Neural cell (in vitro differentiated cells): Measurements from ENCODE around the gene VWF. TPM values are rescaled to one million over a fixed set of nuclear protein-coding genes. Genes with fewer than 3 reads are reported as not detected.

Experiments used
- H2AFZ ChIP-seq: fragments of 200-600, 300-800 bp; sonication (generic), shearing (Covaris generic); 2 replicates; pipeline ENCODE4 v1.6.0; 2014; ENCODE audit warnings: low read depth, mild to moderate bottlenecking, antibody characterized with exemption, low read length, moderate library complexity
- H3F3A ChIP-seq: fragments of 200-600 bp; shearing (Covaris generic); 2 replicates; pipeline ENCODE4 v1.6.1; 2016; ENCODE audit warnings: mild to moderate bottlenecking, moderate library complexity, mixed read lengths, antibody characterized with exemption, low read length; ENCODE audit not compliant: insufficient read depth, poor library complexity, severe bottlenecking
- H3K27ac ChIP-seq: fragments of 200-600, 300-800 bp; sonication (generic), shearing (Covaris generic); 2 replicates; pipeline ENCODE4 v1.5.1; 2014; ENCODE audit warnings: mild to moderate bottlenecking, low read length, moderate library complexity
- H3K27me3 ChIP-seq: fragments of 300-800, 200-600 bp; sonication (generic), shearing (Covaris generic); 2 replicates; pipeline ENCODE4 v1.6.0; 2014; ENCODE audit warnings: mild to moderate bottlenecking, low read depth, low read length, moderate library complexity; ENCODE audit not compliant: insufficient read depth
- H3K36me3 ChIP-seq: fragments of 300-800, 200-600 bp; sonication (generic), shearing (Covaris generic); 2 replicates; pipeline ENCODE4 v1.5.1; 2014; ENCODE audit warnings: mild to moderate bottlenecking, antibody characterized with exemption, low read length, moderate library complexity; ENCODE audit not compliant: insufficient read depth
- H3K4me2 ChIP-seq: fragments of 300-800, 200-600 bp; sonication (generic), shearing (Covaris generic); 2 replicates; pipeline ENCODE4 v1.6.0; 2014; ENCODE audit warnings: mild to moderate bottlenecking, low read length
- H3K4me3 ChIP-seq: fragments of 300-800, 200-600 bp; sonication (generic), shearing (Covaris generic); 2 replicates; pipeline ENCODE4 v1.5.1; 2014; ENCODE audit warnings: mild to moderate bottlenecking, low read length, moderate library complexity
- H3K79me2 ChIP-seq: fragments of 200-600 bp; shearing (Covaris generic); replicated peaks from 2 replicates; pipeline ENCODE4 v1.6.0; 2014; ENCODE audit warnings: mild to moderate bottlenecking, low read length, moderate library complexity; ENCODE audit not compliant: insufficient read depth
- H3K9ac ChIP-seq: fragments of 300-800, 200-600 bp; sonication (generic), shearing (Covaris generic); 2 replicates; pipeline ENCODE4 v1.6.1; 2016; ENCODE audit warnings: mild to moderate bottlenecking, low read length, mixed read lengths
- H3K9me2 ChIP-seq: fragments of 200-600 bp; shearing (Covaris generic); 2 replicates; pipeline ENCODE4 v1.6.1; 2016; ENCODE audit warnings: mild to moderate bottlenecking, low read length, mixed read lengths; ENCODE audit not compliant: insufficient read depth
- H3K9me3 ChIP-seq: fragments of 200-600, 300-800 bp; sonication (generic), shearing (Covaris generic); 2 replicates; pipeline ENCODE4 v1.6.1; 2016; ENCODE audit warnings: mild to moderate bottlenecking, mixed run types, low read length, moderate library complexity, mixed read lengths
- H4K20me1 ChIP-seq: fragments of 200-600 bp; shearing (Covaris generic); 2 replicates; pipeline ENCODE4 v1.6.1; 2016; ENCODE audit warnings: mild to moderate bottlenecking, mixed run types; ENCODE audit not compliant: insufficient read depth
- MXI1 ChIP-seq: fragments of 450-650 bp; conservative IDR thresholded peaks from 2 replicates; pipeline ENCODE4 v1.6.1; 2014; ENCODE audit warnings: antibody characterized with exemption, mild to moderate bottlenecking; ENCODE audit not compliant: poor library complexity, severe bottlenecking
- POLR2AphosphoS5 ChIP-seq: IDR thresholded peaks from 2 replicates; pipeline ENCODE4 v1.6.1; 2012
- SMC3 ChIP-seq: fragments of 450-650 bp; conservative IDR thresholded peaks from 2 replicates; pipeline ENCODE4 v1.6.1; 2014; ENCODE audit warnings: antibody characterized with exemption, mild to moderate bottlenecking, moderate library complexity; ENCODE audit not compliant: poor library complexity
- TAF1 ChIP-seq: IDR thresholded peaks from 2 replicates; pipeline ENCODE4 v1.6.1; 2012; ENCODE audit warnings: low read depth
- polyA plus RNA-seq: library from polyadenylated mRNA; depleted of rRNA; stranded (reverse); fragments of >200 nt; gene quantifications from 2 replicates; pipeline ENCODE4 v1.2.3, GENCODE V29; 2014
- TF ChIP-seq, protein P1 (sequence below): IDR thresholded peaks from 2 replicates; pipeline ENCODE4 v1.6.1; 2012; ENCODE audit warnings: borderline replicate concordance
- TF ChIP-seq, protein P2 (sequence below): fragments of 450-650 bp; IDR thresholded peaks from 2 replicates; pipeline ENCODE4 v1.5.1; 2014; ENCODE audit warnings: antibody characterized with exemption, mild to moderate bottlenecking, moderate library complexity; ENCODE audit not compliant: poor library complexity, severe bottlenecking

VWF gene
- polyA plus RNA-seq, 1 donor from 2014 or later: not detected

DNA sequence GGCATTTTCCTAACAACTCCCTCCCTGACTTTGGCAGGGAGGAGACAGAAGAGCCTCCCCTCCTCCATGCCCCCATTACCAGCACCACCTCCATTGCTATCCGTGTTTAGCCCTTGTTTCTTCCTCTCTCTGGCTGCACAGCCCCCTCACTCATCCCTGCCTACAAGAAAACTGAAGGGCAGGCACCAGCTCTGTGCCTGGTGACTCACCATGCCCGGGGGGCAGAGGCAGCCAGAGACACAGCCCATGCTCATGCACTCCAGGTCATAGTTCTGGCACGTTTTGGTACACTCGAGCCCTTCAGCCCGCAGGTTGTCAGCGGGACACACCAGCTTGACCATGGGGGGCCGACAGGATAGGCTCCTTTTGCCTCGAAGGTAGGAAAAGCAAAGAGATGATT, 80.4 kb downstream of the VWF start:
- H4K20me1 ChIP-seq: no peaks in the 10 kb centered on the region
- H2AFZ ChIP-seq: no peak overlapping the region
- H3K9ac ChIP-seq: no peak overlapping the region
- H3F3A ChIP-seq: no peaks in the 10 kb centered on the region
- H3K36me3 ChIP-seq: no peaks in the 10 kb centered on the region
- no peaks in the 10 kb centered on the region for H3K79me2 ChIP-seq
- no peak overlapping the region for H3K4me2 ChIP-seq
- H3K4me3 ChIP-seq: no peak overlapping the region
- H3K27ac ChIP-seq: no peak overlapping the region
- no peaks in the 10 kb centered on the region for H3K27me3 ChIP-seq
- H3K9me3 ChIP-seq: no peaks in the 10 kb centered on the region
- no peaks in the 10 kb centered on the region for H3K9me2 ChIP-seq
- TF ChIP-seq MXI1: no peak
- no peak for TF ChIP-seq TAF1
- no peak for TF ChIP-seq SMC3
- TF ChIP-seq, protein P1, sequence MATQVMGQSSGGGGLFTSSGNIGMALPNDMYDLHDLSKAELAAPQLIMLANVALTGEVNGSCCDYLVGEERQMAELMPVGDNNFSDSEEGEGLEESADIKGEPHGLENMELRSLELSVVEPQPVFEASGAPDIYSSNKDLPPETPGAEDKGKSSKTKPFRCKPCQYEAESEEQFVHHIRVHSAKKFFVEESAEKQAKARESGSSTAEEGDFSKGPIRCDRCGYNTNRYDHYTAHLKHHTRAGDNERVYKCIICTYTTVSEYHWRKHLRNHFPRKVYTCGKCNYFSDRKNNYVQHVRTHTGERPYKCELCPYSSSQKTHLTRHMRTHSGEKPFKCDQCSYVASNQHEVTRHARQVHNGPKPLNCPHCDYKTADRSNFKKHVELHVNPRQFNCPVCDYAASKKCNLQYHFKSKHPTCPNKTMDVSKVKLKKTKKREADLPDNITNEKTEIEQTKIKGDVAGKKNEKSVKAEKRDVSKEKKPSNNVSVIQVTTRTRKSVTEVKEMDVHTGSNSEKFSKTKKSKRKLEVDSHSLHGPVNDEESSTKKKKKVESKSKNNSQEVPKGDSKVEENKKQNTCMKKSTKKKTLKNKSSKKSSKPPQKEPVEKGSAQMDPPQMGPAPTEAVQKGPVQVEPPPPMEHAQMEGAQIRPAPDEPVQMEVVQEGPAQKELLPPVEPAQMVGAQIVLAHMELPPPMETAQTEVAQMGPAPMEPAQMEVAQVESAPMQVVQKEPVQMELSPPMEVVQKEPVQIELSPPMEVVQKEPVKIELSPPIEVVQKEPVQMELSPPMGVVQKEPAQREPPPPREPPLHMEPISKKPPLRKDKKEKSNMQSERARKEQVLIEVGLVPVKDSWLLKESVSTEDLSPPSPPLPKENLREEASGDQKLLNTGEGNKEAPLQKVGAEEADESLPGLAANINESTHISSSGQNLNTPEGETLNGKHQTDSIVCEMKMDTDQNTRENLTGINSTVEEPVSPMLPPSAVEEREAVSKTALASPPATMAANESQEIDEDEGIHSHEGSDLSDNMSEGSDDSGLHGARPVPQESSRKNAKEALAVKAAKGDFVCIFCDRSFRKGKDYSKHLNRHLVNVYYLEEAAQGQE: no peak
- no peak for TF ChIP-seq POLR2AphosphoS5

DNA sequence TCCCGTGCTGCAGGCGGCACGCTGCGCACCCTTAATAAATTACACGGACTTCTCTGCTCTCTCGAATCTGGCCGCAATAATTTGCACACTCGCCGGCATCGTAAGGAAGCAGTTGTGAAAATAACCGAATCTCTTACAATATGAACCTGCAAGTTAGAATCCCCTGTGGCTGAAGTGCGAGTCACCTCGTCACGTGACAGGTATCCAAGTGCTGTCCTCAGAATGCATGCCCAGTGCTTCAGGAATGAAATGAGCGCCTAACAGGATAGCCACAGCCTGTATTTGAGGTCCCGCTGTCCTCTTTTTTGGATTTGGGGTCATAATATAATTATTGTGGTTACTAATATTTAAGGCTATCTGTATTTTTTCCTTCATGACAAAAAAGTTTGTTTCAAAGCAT, 82.0 kb downstream of the VWF start:
- Histone ChIP-seq H3K9ac (no peak overlapping the region), H3K4me2 (no peak overlapping the region), H3K36me3 (no peaks in the 10 kb centered on the region), H3K27ac (no peak overlapping the region), H3K4me3 (no peak overlapping the region), H3K9me2 (no peaks in the 10 kb centered on the region), H3F3A (no peaks in the 10 kb centered on the region), H3K27me3 (no peaks in the 10 kb centered on the region), H4K20me1 (no peaks in the 10 kb centered on the region), H3K9me3 (no peaks in the 10 kb centered on the region), H3K79me2 (no peaks in the 10 kb centered on the region), H2AFZ (no peak overlapping the region)
- TF ChIP-seq POLR2AphosphoS5 (no peak), MXI1 (no peak)
- TF ChIP-seq, protein P1: no peak
- TF ChIP-seq, protein P2, sequence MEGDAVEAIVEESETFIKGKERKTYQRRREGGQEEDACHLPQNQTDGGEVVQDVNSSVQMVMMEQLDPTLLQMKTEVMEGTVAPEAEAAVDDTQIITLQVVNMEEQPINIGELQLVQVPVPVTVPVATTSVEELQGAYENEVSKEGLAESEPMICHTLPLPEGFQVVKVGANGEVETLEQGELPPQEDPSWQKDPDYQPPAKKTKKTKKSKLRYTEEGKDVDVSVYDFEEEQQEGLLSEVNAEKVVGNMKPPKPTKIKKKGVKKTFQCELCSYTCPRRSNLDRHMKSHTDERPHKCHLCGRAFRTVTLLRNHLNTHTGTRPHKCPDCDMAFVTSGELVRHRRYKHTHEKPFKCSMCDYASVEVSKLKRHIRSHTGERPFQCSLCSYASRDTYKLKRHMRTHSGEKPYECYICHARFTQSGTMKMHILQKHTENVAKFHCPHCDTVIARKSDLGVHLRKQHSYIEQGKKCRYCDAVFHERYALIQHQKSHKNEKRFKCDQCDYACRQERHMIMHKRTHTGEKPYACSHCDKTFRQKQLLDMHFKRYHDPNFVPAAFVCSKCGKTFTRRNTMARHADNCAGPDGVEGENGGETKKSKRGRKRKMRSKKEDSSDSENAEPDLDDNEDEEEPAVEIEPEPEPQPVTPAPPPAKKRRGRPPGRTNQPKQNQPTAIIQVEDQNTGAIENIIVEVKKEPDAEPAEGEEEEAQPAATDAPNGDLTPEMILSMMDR: no peak
